ENCODE data around the gene NAA20. TPM values are rescaled to one million over a fixed set of nuclear protein-coding genes. Genes with fewer than 3 reads are reported as not detected.

Gene NAA20
- total and polyA plus RNA-seq, 2 of the 4 experiments (the other 2 are of a cell fraction) = 35.7 to 58.8 TPM

- Histone ChIP-seq H3K23ac (ENCODE audit: low read depth, low read length) (no peak overlapping the region), H4K8ac (ENCODE audit: low read depth in 2 of 2, low read length in 2 of 2) (no peak overlapping the region), H3K4ac (ENCODE audit: low read depth, low read length) (no peak overlapping the region), H4K91ac (ENCODE audit: insufficient read depth, low read depth, low read length) (no peak overlapping the region), H3K14ac (replicated peaks; ENCODE audit: low read depth, low read length) (no peak overlapping the region), H2AK5ac (ENCODE audit: low read depth, low read length) (no peak overlapping the region), H2AK9ac (replicated peaks; ENCODE audit: low read depth, low read length, poor library complexity) (no peak overlapping the region), H3K56ac (ENCODE audit: extremely low read depth, insufficient read depth, low read length) (no peak overlapping the region), H2AFZ (replicated peaks; ENCODE audit: low read length, poor library complexity) (no peak overlapping the region), H3K9me3 (ENCODE audit: control insufficient read depth, insufficient read depth, low read length) (no peaks in the 10 kb centered on the region), H3K9ac (ENCODE audit: low read depth, low read length) (peak overlapping the region; percentile 50; the same call in 1 of the 2 replicates), H3K9me1 (ENCODE audit: insufficient read depth, low read length) (peaks cover 10% of the 10 kb centered on the region; the same call in 1 of the 2 replicates), H3K27ac (ENCODE audit: insufficient read depth, low read length) (peak overlapping the region; percentile 50; the same call in 1 of the 2 replicates), H3K36me3 (ENCODE audit: control insufficient read depth, insufficient read depth, low read length) (peaks cover 12% of the 10 kb centered on the region), H3K18ac (ENCODE audit: low read depth, low read length) (peak overlapping the region; percentile 14; the same call in 1 of the 2 replicates), H3K79me1 (ENCODE audit: low read depth in 1 of 2, low read length in 2 of 2) (peaks cover 22 to 60% of the 10 kb centered on the region in 2 experiments), H3K4me1 (ENCODE audit: control insufficient read depth, insufficient read depth, low read length) (peaks cover 10% of the 10 kb centered on the region), H3K4me3 (ENCODE audit: insufficient read depth, low read depth, low read length) (no peak overlapping the region), H2BK120ac (ENCODE audit: low read depth, low read length) (no peak overlapping the region), H4K20me1 (ENCODE audit: insufficient read depth, low read length) (peaks cover 21% of the 10 kb centered on the region), H2BK15ac (ENCODE audit: low read depth, low read length) (no peak overlapping the region), H3K27me3 (ENCODE audit: control insufficient read depth, insufficient read depth, low read length) (no peaks in the 10 kb centered on the region), H2BK20ac (ENCODE audit: low read depth, low read length) (no peak overlapping the region), H4K5ac (ENCODE audit: low read depth, low read length) (peak overlapping the region; percentile 2; the same call in 1 of the 2 replicates), H3K4me2 (ENCODE audit: low read depth, low read length) (peak overlapping the region; percentile 57; the same call in 1 of the 2 replicates), H2BK5ac (ENCODE audit: low read depth, low read length, poor library complexity, severe bottlenecking) (peak overlapping the region; percentile 66)
- ChIA-PET POLR2A (ENCODE audit: unreplicated experiment) (no interaction called here), CTCF (no interaction called here)
- TF ChIP-seq MAFK (IDR thresholded peaks at IDR 0.05; ENCODE audit: low read depth, low read length) (0 out of 2 replicates have a peak, but pooled peaks have one; percentile 10), SMC3 (IDR thresholded peaks at IDR 0.05; ENCODE audit: low read depth, low read length) (no peak)
- no TSS peak for BruUV-seq (replicated peaks)
- DNase-seq (peak; percentile 70), ATAC-seq (ENCODE audit: low read depth) (peak; percentile 85)
- in situ Hi-C loops (cut with MboI; ENCODE audit: low sequenced_read_pairs) = loop anchor here (25.0 kb wide), 1 partner anchor 1488 kb away; no protein-coding TSS in a partner anchor
- dilution Hi-C loops (cut with HindIII; ENCODE audit: low sequenced_read_pairs, unreplicated experiment) = no loop called here
- intact Hi-C loops (cut with micrococcal nuclease) = no loop called here
These were observed 7.8 kb downstream of the NAA20 start for GRCh38 chr20:20024942-20025341.
